ENCODE measurements around the gene B3GALT4. TPM values are rescaled to one million over a fixed set of nuclear protein-coding genes. Genes with fewer than 3 reads are reported as not detected.

B3GALT4 gene
- total RNA-seq, 1 experiment from 2014 or later, result 1.9 TPM

DNA sequence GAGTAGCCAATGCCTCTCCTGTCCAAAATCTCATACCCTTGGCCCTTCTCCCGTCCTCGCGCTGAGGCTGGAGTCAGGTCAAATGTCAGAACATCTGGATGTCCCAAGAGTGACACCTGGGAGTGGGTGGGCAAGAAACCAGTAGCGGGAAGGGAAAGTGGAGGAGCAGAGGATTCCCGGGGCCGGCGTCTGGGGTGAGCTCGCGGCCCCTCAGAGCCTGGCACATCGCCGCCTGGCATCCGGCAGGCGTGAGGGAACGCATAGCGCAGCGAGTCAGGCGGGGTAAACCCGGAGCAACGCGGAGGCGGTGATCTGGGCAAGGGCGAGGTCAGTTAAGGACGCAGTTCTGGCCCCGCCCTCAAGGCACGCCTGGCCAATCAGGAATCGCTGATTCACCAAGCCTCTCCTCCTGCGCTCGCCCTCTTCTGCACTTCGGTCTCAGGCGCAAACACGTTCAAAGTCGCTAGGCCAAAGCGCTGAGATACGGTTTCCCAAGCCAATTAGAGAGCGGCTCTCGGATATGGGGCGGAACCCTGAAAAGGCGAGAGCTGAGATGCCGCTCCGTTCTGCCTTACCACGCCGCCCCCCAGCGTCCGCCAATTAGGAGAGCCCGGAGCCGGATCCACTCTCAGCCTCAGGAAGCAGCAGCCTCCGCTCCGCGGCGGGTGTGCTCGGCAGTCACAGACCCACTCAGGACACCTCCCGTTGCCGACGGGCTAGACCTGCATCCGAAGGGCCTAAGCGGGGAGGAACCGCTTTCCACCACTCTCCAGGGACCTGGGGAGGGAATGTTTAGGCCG is 27.8 kb upstream of the B3GALT4 start:
- CTCF ChIA-PET, result interaction anchor here (0.7 to 4.3 kb wide), 19 partner anchors 9 to 316 kb away, joined by 3 to 49 read pairs (median 6); partner anchors contain the start of genes HSD17B8 and RING1
- H3K27me3 ChIP-seq (ENCODE audit: insufficient read depth, low read length), result no peaks in the 10 kb centered on the region
- H3K9me2 ChIP-seq (ENCODE audit: insufficient read depth), result no peaks in the 10 kb centered on the region
- no peak overlapping the region for H2AFZ ChIP-seq (ENCODE audit: low read depth, low read length, poor library complexity, severe bottlenecking)
- ATAC-seq, result peak; percentile 91
- peak overlapping the region; percentile 74 to 85 for H3K4me3 ChIP-seq (replicated peaks in 1 of 2; ENCODE audit: low read depth in 1 of 2, low read length in 2 of 2)
- H3K4me1 ChIP-seq (ENCODE audit: control insufficient read depth in 1 of 2, insufficient read depth in 2 of 2, low read length in 2 of 2), result peaks cover 16 to 37% of the 10 kb centered on the region in 2 experiments
- H3K9ac ChIP-seq (ENCODE audit: low read length), result peak overlapping the region; percentile 88
- peak overlapping the region; percentile 99 for H3K4me2 ChIP-seq (ENCODE audit: low read length)
- no TSS peak for BruUV-seq (replicated peaks)
- TF ChIP-seq ELF1 (IDR thresholded peaks at IDR 0.05; ENCODE audit: borderline replicate concordance, low read depth) (no peak), CEBPB (IDR thresholded peaks at IDR 0.05; ENCODE audit: low read depth) (no peak), EGR1 (IDR thresholded peaks at IDR 0.05; ENCODE audit: low read depth) (peak; percentile 90), SIN3A (IDR thresholded peaks at IDR 0.05; ENCODE audit: low read depth) (peak; percentile 86), TCF7L2 (IDR thresholded peaks at IDR 0.05; ENCODE audit: borderline replicate concordance, extremely low read depth, insufficient read depth, insufficient read length) (peak; percentile 70), RAD21 (IDR thresholded peaks at IDR 0.05; ENCODE audit: low read depth) (no peak), SRF (IDR thresholded peaks at IDR 0.05; ENCODE audit: low read depth) (peak; percentile 62; the same call in 1 of the 2 replicates), ZNF274 (IDR thresholded peaks at IDR 0.05; ENCODE audit: low read depth, low read length) (no peak), POLR2A (IDR thresholded peaks at IDR 0.05; ENCODE audit: borderline replicate concordance, extremely low read depth, insufficient read depth, insufficient read length) (peak; percentile 65), EZH2 (IDR thresholded peaks at IDR 0.05) (no peak), POLR2AphosphoS5 (IDR thresholded peaks at IDR 0.05; ENCODE audit: low read depth, low read length) (peak; percentile 93), ZFX (IDR thresholded peaks at IDR 0.05) (peak; percentile 66; the same call in 1 of the 2 replicates), SP1 (IDR thresholded peaks at IDR 0.05; ENCODE audit: low read depth) (peak; percentile 86)
- TF ChIP-seq, protein P1, sequence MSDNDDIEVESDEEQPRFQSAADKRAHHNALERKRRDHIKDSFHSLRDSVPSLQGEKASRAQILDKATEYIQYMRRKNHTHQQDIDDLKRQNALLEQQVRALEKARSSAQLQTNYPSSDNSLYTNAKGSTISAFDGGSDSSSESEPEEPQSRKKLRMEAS (IDR thresholded peaks at IDR 0.05), result peak; percentile 58; the same call in 1 of the 2 replicates
- TF ChIP-seq, protein P2, sequence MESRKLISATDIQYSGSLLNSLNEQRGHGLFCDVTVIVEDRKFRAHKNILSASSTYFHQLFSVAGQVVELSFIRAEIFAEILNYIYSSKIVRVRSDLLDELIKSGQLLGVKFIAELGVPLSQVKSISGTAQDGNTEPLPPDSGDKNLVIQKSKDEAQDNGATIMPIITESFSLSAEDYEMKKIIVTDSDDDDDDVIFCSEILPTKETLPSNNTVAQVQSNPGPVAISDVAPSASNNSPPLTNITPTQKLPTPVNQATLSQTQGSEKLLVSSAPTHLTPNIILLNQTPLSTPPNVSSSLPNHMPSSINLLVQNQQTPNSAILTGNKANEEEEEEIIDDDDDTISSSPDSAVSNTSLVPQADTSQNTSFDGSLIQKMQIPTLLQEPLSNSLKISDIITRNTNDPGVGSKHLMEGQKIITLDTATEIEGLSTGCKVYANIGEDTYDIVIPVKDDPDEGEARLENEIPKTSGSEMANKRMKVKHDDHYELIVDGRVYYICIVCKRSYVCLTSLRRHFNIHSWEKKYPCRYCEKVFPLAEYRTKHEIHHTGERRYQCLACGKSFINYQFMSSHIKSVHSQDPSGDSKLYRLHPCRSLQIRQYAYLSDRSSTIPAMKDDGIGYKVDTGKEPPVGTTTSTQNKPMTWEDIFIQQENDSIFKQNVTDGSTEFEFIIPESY (IDR thresholded peaks at IDR 0.05; ENCODE audit: extremely low read depth, insufficient replicate concordance, low read length), result no peak
- TF ChIP-seq, protein P3, sequence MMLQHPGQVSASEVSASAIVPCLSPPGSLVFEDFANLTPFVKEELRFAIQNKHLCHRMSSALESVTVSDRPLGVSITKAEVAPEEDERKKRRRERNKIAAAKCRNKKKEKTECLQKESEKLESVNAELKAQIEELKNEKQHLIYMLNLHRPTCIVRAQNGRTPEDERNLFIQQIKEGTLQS (IDR thresholded peaks at IDR 0.05), result no peak
- no peaks in the 10 kb centered on the region for H3K79me2 ChIP-seq (ENCODE audit: insufficient read depth, low read length)
- DNase-seq (ENCODE audit: low read depth, low spot score), result peak; percentile 99
- H4K20me1 ChIP-seq (ENCODE audit: insufficient read depth), result no peaks in the 10 kb centered on the region
- POLR2A ChIA-PET, result interaction anchor here (0.6 to 4.0 kb wide), 9 partner anchors 9 to 277 kb away, joined by 3 to 24 read pairs (median 5); partner anchors contain the start of genes B3GALT4, RPS18 and VPS52
- RAD21 ChIA-PET (ENCODE audit: low non-redundant PET in 1 of 2, low total read pairs in 2 of 2, uncharacterized antibody in 2 of 2, unreplicated experiment in 2 of 2), result interaction anchor here in 1 of 2 experiments (0.7 to 1.4 kb wide), 2 partner anchors 51 to 88 kb away, joined by 3 to 5 read pairs; no protein-coding TSS in a partner anchor
- intact Hi-C loops (cut with micrococcal nuclease), result loop anchor here (1.0 to 2.0 kb wide), 7 partner anchors 44 to 249 kb away; partner anchors contain the start of genes HSD17B8, RXRB and SLC39A7
- no peaks in the 10 kb centered on the region for H3K36me3 ChIP-seq (ENCODE audit: control insufficient read depth in 1 of 2, insufficient read depth in 2 of 2, low read length in 2 of 2)
- H3K27ac ChIP-seq (ENCODE audit: low read depth, low read length), result peak overlapping the region; percentile 90
- H3K9me3 ChIP-seq (ENCODE audit: control insufficient read depth in 1 of 2, insufficient read depth in 1 of 2, low read depth in 1 of 2, low read length in 2 of 2), result no peaks in the 10 kb centered on the region

Data from HCT116 (cell line).